ENCODE data around the gene KLHDC8B. TPM values are rescaled to one million over a fixed set of nuclear protein-coding genes. Genes with fewer than 3 reads are reported as not detected.

Gene KLHDC8B
- total and polyA plus RNA-seq, 8 donors = 5.5 to 19.1 (median 10.7) TPM

DNA sequence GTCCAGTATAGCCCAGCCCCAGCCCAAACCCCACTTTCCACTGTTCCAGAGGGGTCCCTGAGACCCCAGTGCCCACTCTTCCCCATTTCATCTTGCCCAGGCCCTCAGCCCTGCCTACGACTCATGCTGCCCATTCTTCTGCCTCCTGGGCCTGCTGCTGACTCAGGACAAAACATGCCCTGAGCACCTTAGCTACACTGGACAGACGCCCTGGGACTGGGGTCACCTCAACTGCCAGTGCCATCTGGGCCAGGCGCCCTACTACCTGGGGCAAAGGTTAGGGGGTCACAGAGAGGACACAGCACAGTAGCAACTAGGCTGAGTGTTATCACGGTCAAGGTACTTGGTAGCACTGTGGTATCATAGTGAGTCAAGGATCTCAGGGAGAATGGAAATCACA, 35.9 kb upstream of the KLHDC8B start:
- H3K27ac ChIP-seq = no peak overlapping the region
- H3K9me3 ChIP-seq = no peaks in the 10 kb centered on the region
- DNase-seq = no peak
- H3K36me3 ChIP-seq = no peaks in the 10 kb centered on the region
- WGBS, 2 donors = 73 to 84% methylated on average over 4 of the region's 4 CpGs
- no peak overlapping the region for H3K4me3 ChIP-seq
- H3K4me1 ChIP-seq = peaks cover 0 to 9% (median 7%) of the 10 kb centered on the region in 3 donors
- FAIRE-seq = no peak
- ATAC-seq = no peak
- H3K27me3 ChIP-seq = no peaks in the 10 kb centered on the region
- intact Hi-C loops (cut with DNase I) = no loop called here
- TF ChIP-seq, protein P1, sequence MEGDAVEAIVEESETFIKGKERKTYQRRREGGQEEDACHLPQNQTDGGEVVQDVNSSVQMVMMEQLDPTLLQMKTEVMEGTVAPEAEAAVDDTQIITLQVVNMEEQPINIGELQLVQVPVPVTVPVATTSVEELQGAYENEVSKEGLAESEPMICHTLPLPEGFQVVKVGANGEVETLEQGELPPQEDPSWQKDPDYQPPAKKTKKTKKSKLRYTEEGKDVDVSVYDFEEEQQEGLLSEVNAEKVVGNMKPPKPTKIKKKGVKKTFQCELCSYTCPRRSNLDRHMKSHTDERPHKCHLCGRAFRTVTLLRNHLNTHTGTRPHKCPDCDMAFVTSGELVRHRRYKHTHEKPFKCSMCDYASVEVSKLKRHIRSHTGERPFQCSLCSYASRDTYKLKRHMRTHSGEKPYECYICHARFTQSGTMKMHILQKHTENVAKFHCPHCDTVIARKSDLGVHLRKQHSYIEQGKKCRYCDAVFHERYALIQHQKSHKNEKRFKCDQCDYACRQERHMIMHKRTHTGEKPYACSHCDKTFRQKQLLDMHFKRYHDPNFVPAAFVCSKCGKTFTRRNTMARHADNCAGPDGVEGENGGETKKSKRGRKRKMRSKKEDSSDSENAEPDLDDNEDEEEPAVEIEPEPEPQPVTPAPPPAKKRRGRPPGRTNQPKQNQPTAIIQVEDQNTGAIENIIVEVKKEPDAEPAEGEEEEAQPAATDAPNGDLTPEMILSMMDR (IDR thresholded peaks at IDR 0.05) = no peak

GRCh38 chr3:49140080-49140479, 31.3 kb upstream of the KLHDC8B start:
- 57% methylated on average over 3 of the region's 3 CpGs for WGBS, 2 donors
- FAIRE-seq (no peak), DNase-seq (no peak), ATAC-seq (no peak)
- intact Hi-C loops (cut with DNase I) = no loop called here
- TF ChIP-seq, protein P1 (IDR thresholded peaks at IDR 0.05) = no peak
- Histone ChIP-seq H3K9me3 (no peaks in the 10 kb centered on the region), H3K36me3 (no peaks in the 10 kb centered on the region), H3K27me3 (no peaks in the 10 kb centered on the region), H3K4me1 (no peaks in the 10 kb centered on the region), H3K4me3 (no peak overlapping the region), H3K27ac (no peak overlapping the region)

DNA sequence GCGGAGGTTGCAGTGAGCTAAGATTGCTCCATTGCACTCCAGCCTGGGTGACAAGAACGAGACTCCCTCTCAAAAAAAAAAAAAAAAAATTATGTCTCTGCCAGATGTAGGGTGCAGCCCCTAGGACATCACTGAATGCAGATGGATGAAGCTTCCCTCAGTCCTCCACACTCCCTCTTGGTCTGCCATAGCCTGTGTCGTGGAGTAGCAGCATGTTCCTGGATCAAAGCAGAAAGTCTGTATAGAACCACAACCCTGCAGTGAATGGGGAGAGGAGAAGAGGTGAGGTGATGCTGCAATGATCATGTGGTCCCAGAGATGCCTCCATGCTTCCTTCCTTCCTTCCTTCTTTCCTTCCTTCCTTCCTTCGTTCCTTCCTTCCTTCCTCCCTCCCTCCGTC, 23.2 kb upstream of the KLHDC8B start:
- no peak for DNase-seq
- no peaks in the 10 kb centered on the region for H3K36me3 ChIP-seq
- H3K4me3 ChIP-seq = no peak overlapping the region
- no peak for ATAC-seq
- H3K27ac ChIP-seq = no peak overlapping the region
- no peaks in the 10 kb centered on the region for H3K4me1 ChIP-seq
- intact Hi-C loops (cut with DNase I) = no loop called here
- no peak for FAIRE-seq
- TF ChIP-seq, protein P1 (IDR thresholded peaks at IDR 0.05) = no peak
- H3K9me3 ChIP-seq = no peaks in the 10 kb centered on the region
- no peaks in the 10 kb centered on the region for H3K27me3 ChIP-seq
- 63 to 82% methylated on average over 5 of the region's 5 CpGs for WGBS, 2 donors

DNA sequence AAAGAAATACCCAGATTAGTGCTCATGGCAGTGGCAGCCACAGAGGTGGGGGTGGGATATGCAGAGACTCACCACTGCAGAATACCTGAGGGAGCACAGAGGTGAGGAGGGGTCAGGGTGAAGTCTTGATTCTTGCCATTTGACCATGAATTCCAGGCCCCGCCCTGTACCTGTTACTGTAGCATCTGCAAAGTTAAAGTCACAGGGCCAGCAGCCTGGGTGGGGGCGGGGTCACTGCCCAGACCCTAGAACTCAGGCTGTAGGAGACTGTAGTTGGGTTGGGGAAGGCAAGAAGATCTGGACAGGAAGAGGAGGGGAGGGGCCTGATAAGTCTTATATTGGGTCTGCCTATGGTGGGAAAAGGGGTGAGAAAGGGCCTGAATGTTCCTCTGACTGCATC, 19.8 kb upstream of the KLHDC8B start:
- WGBS, 2 donors = 78 to 85% methylated on average over 2 of the region's 2 CpGs
- H3K4me3 ChIP-seq = no peak overlapping the region
- DNase-seq (no peak), ATAC-seq (no peak), FAIRE-seq (no peak)
- TF ChIP-seq, protein P1 (IDR thresholded peaks at IDR 0.05) = no peak
- H3K9me3 ChIP-seq = no peaks in the 10 kb centered on the region
- intact Hi-C loops (cut with DNase I) = no loop called here
- no peak overlapping the region for H3K27ac ChIP-seq
- H3K36me3 ChIP-seq = no peaks in the 10 kb centered on the region
- no peaks in the 10 kb centered on the region for H3K4me1 ChIP-seq
- H3K27me3 ChIP-seq = no peaks in the 10 kb centered on the region

GRCh38 chr3:49153349-49153912, 18.0 kb upstream of the KLHDC8B start:
- Histone ChIP-seq H3K36me3 (no peaks in the 10 kb centered on the region), H3K9me3 (no peaks in the 10 kb centered on the region), H3K27ac (no peak overlapping the region), H3K4me3 (no peak overlapping the region), H3K27me3 (no peaks in the 10 kb centered on the region), H3K4me1 (no peaks in the 10 kb centered on the region)
- WGBS, 2 donors = 65 to 68% methylated on average over 3 of the region's 3 CpGs
- intact Hi-C loops (cut with DNase I) = no loop called here
- DNase-seq (no peak), ATAC-seq (no peak), FAIRE-seq (no peak)
- TF ChIP-seq, protein P1 (IDR thresholded peaks at IDR 0.05) = no peak

Data from pancreas (tissue), 10 donors.